Stomach (tissue), 4 donors: ENCODE data around the gene CORO2B.

ENCODE experiments used
- EP300 ChIP-seq: sonication (generic); formaldehyde crosslinking; IDR thresholded peaks from one replicate; pipeline ENCODE4 v1.6.1; 2017; ENCODE audit warnings: antibody characterized with exemption
- POLR2AphosphoS5 ChIP-seq, 3 donors: sonication (generic); formaldehyde crosslinking; IDR thresholded peaks; one replicate each; pipeline ENCODE4 v1.6.1; 2016; ENCODE audit warnings: antibody characterized with exemption in 3 of 3

DNA sequence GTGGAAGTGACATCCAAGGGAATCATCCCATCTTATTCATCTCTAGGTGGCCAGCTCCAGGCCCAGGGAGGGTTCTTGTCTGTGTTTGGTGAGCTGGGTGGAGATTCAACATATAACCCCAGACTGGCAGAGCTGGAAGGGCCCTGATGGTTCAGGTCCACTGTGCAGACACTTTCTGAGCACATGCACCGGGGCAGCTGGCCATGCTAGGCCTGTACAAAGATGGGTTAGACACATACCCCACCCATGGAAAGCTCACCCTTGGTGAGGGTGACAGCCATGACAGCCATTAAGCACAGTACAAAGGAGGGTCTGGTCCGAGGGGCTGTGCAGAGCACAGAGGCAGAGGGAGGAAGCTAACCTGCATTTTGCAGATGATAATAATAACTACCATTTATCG, 100.4 kb downstream of the CORO2B start:
- no peak for TF ChIP-seq EP300
- TF ChIP-seq POLR2AphosphoS5 (IDR thresholded peaks at IDR 0.05) = no peak
